ENCODE measurements around the gene PRR4. TPM values are rescaled to one million over a fixed set of nuclear protein-coding genes. Genes with fewer than 3 reads are reported as not detected.

PRR4 gene
- total RNA-seq, 1 experiment from 2014 or later = 4.3 TPM

- Histone ChIP-seq H3K9me3 (ENCODE audit: control insufficient read depth, low read depth, low read length) (peaks cover 10% of the 10 kb centered on the region), H2AK5ac (ENCODE audit: insufficient read length, low read length) (no peak overlapping the region), H3K4me1 (ENCODE audit: insufficient read depth, low read length) (no peaks in the 10 kb centered on the region), H3K18ac (ENCODE audit: insufficient read length, low read depth, low read length) (no peak overlapping the region), H3K9ac (ENCODE audit: extremely low read depth, insufficient read length, low read length) (no peak overlapping the region), H2BK20ac (ENCODE audit: low read depth, low read length, poor library complexity, severe bottlenecking) (no peak overlapping the region), H3T11ph (ENCODE audit: low read length) (no peak overlapping the region), H2BK5ac (ENCODE audit: insufficient read length, low read length) (no peak overlapping the region), H2BK15ac (ENCODE audit: low read depth, low read length) (no peak overlapping the region), H3K4ac (ENCODE audit: low read depth, low read length) (no peak overlapping the region), H4K91ac (ENCODE audit: insufficient read length, low read depth, low read length) (no peak overlapping the region), H3K27ac (ENCODE audit: insufficient read length, low read depth, low read length) (no peak overlapping the region), H3K4me2 (ENCODE audit: insufficient read depth, insufficient read length, low read length) (no peak overlapping the region), H3K23ac (ENCODE audit: insufficient read length, low read depth, low read length) (no peak overlapping the region), H3K23me2 (ENCODE audit: insufficient read length, low read depth, low read length, poor library complexity, severe bottlenecking) (no peaks in the 10 kb centered on the region), H3K79me1 (ENCODE audit: insufficient read depth, low read depth, low read length, poor library complexity, severe bottlenecking) (no peaks in the 10 kb centered on the region), H4K5ac (ENCODE audit: insufficient read length, low read depth, low read length) (no peak overlapping the region), H3K79me2 (ENCODE audit: insufficient read depth, low read length) (no peaks in the 10 kb centered on the region), H3K27me3 (ENCODE audit: insufficient read depth, low read length) (no peaks in the 10 kb centered on the region), H3K14ac (ENCODE audit: insufficient read depth, low read length) (no peak overlapping the region), H3K56ac (ENCODE audit: insufficient read length, low read depth, low read length) (no peak overlapping the region), H4K8ac (replicated peaks; ENCODE audit: insufficient read length, low read depth, low read length) (no peak overlapping the region), H4K20me1 (ENCODE audit: control insufficient read depth, insufficient read depth, insufficient read length) (no peaks in the 10 kb centered on the region), H2BK120ac (ENCODE audit: low read depth, low read length, poor library complexity, severe bottlenecking) (no peak overlapping the region), H2BK12ac (ENCODE audit: insufficient read length, low read depth, low read length) (no peak overlapping the region), H2AFZ (ENCODE audit: low read length) (no peak overlapping the region)
- no peak for DNase-seq
- Mint-ChIP-seq H3K9me3 (peaks cover 34 to 37% of the 10 kb centered on the region in 2 experiments), H3K4me3 (no peak overlapping the region), H3K27ac (no peak overlapping the region), H3K4me1 (no peaks in the 10 kb centered on the region), H3K36me3 (ENCODE audit: insufficient read depth in 1 of 3, low read depth in 3 of 3) (peaks cover 31 to 40% (median 38%) of the 10 kb centered on the region in 3 experiments), H3K27me3 (ENCODE audit: low read depth) (no peaks in the 10 kb centered on the region)
- no CpG with 5 or more reads among the region's 2 CpGs for WGBS (ENCODE audit: extremely low coverage, insufficient read length, low lambda C conversion rate)
- no peak; the same call in 2 of the 3 replicates for TF ChIP-seq CTCF (conservative IDR thresholded peaks at IDR 0.05)
Measured at GRCh38 chr12:10853776-10854175, 4.5 kb upstream of the PRR4 start.

Measured in H9 (cell line).